Measurements from ENCODE around the gene DLGAP3. TPM values are rescaled to one million over a fixed set of nuclear protein-coding genes. Genes with fewer than 3 reads are reported as not detected.

The DLGAP3 gene
- total RNA-seq, 1 experiment from 2014 or later: 7.3 TPM

DNA sequence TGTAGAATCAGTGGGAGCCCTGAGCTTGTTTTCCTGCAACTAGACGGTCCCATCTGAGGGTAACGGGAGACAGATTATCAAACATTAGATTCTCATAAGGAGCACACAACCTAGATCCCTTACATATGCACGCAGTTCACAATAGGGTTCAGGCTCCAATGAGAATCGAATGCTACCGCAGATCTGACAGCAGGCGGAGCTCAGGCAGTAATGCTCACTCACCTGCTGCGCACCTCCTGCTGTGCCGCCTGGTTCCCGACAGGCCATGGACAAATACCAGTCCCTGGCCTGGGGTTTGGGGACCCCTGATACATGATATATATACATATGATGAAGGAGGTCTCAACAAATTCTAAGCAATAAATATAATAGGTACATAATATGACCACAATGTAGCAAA is 50.2 kb downstream of the DLGAP3 start:
- Histone ChIP-seq H2BK15ac (ENCODE audit: low read depth, low read length) (no peak overlapping the region), H2BK5ac (ENCODE audit: insufficient read length, low read length) (no peak overlapping the region), H3K4me2 (ENCODE audit: insufficient read depth, insufficient read length, low read length) (peak overlapping the region; percentile 15), H3K9me3 (ENCODE audit: control insufficient read depth, low read depth, low read length) (no peaks in the 10 kb centered on the region), H3K18ac (ENCODE audit: insufficient read length, low read depth, low read length) (no peak overlapping the region), H3K9ac (ENCODE audit: extremely low read depth, insufficient read length, low read length) (no peak overlapping the region), H2BK120ac (ENCODE audit: low read depth, low read length, poor library complexity, severe bottlenecking) (no peak overlapping the region), H4K91ac (ENCODE audit: insufficient read length, low read depth, low read length) (no peak overlapping the region), H3K56ac (ENCODE audit: insufficient read length, low read depth, low read length) (no peak overlapping the region), H3K4me1 (ENCODE audit: insufficient read depth, low read length) (no peaks in the 10 kb centered on the region), H3K23me2 (ENCODE audit: insufficient read length, low read depth, low read length, poor library complexity, severe bottlenecking) (no peaks in the 10 kb centered on the region), H3K4ac (ENCODE audit: low read depth, low read length) (no peak overlapping the region), H4K20me1 (ENCODE audit: control insufficient read depth, insufficient read depth, insufficient read length) (no peaks in the 10 kb centered on the region), H3K27ac (ENCODE audit: insufficient read length, low read depth, low read length) (no peak overlapping the region), H3K23ac (ENCODE audit: insufficient read length, low read depth, low read length) (no peak overlapping the region), H3K79me2 (ENCODE audit: insufficient read depth, low read length) (no peaks in the 10 kb centered on the region), H4K8ac (replicated peaks; ENCODE audit: insufficient read length, low read depth, low read length) (no peak overlapping the region), H3K14ac (ENCODE audit: insufficient read depth, low read length) (no peak overlapping the region), H3T11ph (ENCODE audit: low read length) (no peak overlapping the region), H2AFZ (ENCODE audit: low read length) (no peak overlapping the region), H2BK12ac (ENCODE audit: insufficient read length, low read depth, low read length) (no peak overlapping the region), H2BK20ac (ENCODE audit: low read depth, low read length, poor library complexity, severe bottlenecking) (no peak overlapping the region), H3K27me3 (ENCODE audit: insufficient read depth, low read length) (no peaks in the 10 kb centered on the region), H4K5ac (ENCODE audit: insufficient read length, low read depth, low read length) (no peak overlapping the region), H2AK5ac (ENCODE audit: insufficient read length, low read length) (no peak overlapping the region), H3K79me1 (ENCODE audit: insufficient read depth, low read depth, low read length, poor library complexity, severe bottlenecking) (no peaks in the 10 kb centered on the region)
- Mint-ChIP-seq H3K9me3 (no peaks in the 10 kb centered on the region), H3K36me3 (ENCODE audit: insufficient read depth in 1 of 3, low read depth in 3 of 3) (no peaks in the 10 kb centered on the region), H3K4me1 (peaks cover 3 to 6% of the 10 kb centered on the region in 2 experiments), H3K4me3 (no peak overlapping the region), H3K27me3 (ENCODE audit: low read depth) (peaks cover 19% of the 10 kb centered on the region), H3K27ac (no peak overlapping the region)
- peak; percentile 31; the same call in 1 of the 3 replicates for TF ChIP-seq CTCF (conservative IDR thresholded peaks at IDR 0.05)
- peak; percentile 57 for DNase-seq
- WGBS (ENCODE audit: extremely low coverage, insufficient read length, low lambda C conversion rate): no CpG with 5 or more reads among the region's 9 CpGs
